ENCODE measurements around the gene ANO8.

DNA sequence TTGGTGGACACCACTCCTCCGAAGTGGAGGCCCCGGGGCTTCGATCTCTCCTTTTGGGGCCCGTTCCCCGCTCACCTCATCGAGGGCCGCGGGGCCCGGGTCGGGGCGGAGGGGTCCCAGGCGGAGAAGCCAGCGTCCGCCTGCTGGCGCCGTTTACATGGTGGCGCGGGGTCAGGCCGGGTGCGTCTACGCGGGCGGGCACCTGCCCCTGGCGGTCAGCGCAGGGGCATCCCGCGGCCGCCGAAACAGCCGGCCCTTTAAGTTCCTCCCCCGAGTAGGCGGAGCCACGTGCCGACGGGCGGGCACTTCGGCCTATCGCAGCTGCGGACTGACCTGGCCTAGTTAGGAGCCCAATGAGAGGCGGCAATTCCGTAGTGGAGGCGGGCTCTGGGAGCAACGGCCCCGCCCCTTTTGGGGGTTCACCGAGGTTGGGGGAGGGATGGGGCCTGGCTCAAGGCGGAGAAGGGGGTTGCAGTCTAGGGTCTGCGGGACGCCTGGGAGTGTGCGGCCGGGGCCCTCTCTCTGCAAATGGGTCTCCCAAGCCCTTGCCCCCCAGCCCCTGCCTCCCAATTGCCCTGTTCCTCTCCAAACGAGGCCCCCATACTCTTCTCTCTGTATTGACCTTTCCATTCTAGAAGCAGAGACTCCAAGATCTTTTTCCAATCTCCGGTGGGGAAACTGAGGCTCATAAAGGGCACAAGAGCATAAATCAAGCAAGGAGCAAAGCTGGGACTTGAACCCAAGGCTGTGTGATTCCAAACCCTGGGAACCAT is 31.3 kb downstream of the ANO8 start, which contains the start of gene ABHD8:
- TF ChIP-seq, protein P1, sequence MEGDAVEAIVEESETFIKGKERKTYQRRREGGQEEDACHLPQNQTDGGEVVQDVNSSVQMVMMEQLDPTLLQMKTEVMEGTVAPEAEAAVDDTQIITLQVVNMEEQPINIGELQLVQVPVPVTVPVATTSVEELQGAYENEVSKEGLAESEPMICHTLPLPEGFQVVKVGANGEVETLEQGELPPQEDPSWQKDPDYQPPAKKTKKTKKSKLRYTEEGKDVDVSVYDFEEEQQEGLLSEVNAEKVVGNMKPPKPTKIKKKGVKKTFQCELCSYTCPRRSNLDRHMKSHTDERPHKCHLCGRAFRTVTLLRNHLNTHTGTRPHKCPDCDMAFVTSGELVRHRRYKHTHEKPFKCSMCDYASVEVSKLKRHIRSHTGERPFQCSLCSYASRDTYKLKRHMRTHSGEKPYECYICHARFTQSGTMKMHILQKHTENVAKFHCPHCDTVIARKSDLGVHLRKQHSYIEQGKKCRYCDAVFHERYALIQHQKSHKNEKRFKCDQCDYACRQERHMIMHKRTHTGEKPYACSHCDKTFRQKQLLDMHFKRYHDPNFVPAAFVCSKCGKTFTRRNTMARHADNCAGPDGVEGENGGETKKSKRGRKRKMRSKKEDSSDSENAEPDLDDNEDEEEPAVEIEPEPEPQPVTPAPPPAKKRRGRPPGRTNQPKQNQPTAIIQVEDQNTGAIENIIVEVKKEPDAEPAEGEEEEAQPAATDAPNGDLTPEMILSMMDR (conservative IDR thresholded peaks at IDR 0.05): peak; percentile 78
- TF ChIP-seq ZFX (IDR thresholded peaks at IDR 0.05): peak; percentile 53; the same call in 1 of the 2 replicates
